ENCODE measurements around the gene VIPR1. TPM values are rescaled to one million over a fixed set of nuclear protein-coding genes. Genes with fewer than 3 reads are reported as not detected.
A peak's percentile ranks its signal among the peaks of the same experiment; 100 is the strongest.

The VIPR1 gene
- total RNA-seq, 1 donor from 2014 or later = 184 TPM

DNA sequence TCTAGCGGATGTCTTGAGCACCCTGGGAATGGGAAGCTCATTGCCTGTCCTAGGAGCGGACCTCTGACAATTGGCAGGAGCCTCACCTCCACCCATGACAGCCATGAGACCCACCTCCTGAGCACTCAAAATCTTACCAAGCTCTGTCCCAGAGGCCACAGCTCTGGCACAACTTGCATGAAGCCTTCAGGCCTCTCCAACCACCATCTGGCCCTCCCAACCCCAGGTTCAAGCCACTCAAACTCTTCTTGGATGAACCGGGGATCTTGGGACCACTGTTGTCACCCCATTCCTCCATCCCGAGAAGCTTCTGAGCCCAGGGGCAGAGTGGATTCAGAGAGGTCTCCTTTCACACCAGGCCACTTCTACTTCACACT lies 1.5 kb downstream of the VIPR1 start:
- Histone ChIP-seq H3K4me1 (peaks cover 27% of the 10 kb centered on the region), H3K4me3 (peak overlapping the region; percentile 60), H3K36me3 (no peaks in the 10 kb centered on the region), H3K27me3 (no peaks in the 10 kb centered on the region), H3K9me3 (no peaks in the 10 kb centered on the region), H3K27ac (peak overlapping the region; percentile 76)
- intact Hi-C loops (cut with DNase I) = loop anchor here (5.0 kb wide), 1 partner anchor 43 kb away; no protein-coding TSS in a partner anchor
- TF ChIP-seq, protein P1, sequence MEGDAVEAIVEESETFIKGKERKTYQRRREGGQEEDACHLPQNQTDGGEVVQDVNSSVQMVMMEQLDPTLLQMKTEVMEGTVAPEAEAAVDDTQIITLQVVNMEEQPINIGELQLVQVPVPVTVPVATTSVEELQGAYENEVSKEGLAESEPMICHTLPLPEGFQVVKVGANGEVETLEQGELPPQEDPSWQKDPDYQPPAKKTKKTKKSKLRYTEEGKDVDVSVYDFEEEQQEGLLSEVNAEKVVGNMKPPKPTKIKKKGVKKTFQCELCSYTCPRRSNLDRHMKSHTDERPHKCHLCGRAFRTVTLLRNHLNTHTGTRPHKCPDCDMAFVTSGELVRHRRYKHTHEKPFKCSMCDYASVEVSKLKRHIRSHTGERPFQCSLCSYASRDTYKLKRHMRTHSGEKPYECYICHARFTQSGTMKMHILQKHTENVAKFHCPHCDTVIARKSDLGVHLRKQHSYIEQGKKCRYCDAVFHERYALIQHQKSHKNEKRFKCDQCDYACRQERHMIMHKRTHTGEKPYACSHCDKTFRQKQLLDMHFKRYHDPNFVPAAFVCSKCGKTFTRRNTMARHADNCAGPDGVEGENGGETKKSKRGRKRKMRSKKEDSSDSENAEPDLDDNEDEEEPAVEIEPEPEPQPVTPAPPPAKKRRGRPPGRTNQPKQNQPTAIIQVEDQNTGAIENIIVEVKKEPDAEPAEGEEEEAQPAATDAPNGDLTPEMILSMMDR (IDR thresholded peaks at IDR 0.05) = no peak
- no peak for ATAC-seq
- peak; percentile 21 for DNase-seq

DNA sequence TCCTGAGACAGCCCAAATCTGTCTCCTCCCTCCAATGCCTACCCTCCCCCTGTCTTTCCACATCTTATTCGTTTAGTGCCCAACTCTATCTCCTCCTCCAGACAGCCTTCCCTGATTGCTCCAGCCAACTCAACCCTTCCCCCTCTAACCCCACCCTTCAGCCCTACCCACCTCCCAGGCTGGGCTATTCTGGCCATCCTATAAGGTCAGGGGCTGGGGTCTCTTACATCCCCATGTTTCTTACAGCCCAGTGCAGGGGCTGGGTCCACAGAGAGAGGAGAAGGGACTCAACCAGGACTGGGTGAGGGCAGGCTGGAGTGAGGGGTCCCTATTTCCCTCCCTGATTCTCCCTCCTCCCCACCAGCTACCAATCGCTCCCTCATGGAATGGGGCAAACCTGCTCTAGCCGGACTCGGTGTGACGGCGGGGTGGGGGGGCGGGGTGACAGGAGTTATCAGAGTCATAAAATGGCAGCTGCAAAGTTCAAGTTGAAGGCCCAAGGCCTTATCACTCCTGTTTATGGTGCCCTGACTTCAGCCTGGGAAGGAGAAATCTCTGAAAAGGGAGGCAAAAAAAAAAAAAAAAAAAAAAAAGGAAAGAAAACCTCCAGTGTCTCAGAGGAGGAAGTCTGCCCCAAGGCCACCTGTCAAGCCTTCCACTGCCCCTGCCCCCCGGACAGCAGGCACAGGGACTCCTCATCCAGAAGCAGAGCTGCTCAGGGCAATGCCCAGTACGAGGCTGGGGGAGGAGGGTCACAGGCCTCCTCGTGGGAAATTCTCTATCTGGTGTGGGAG lies 2.1 kb downstream of the VIPR1 start:
- TF ChIP-seq, protein P1 (IDR thresholded peaks at IDR 0.05) = no peak
- H3K27ac ChIP-seq = peak overlapping the region; percentile 76
- H3K9me3 ChIP-seq = no peaks in the 10 kb centered on the region
- no peaks in the 10 kb centered on the region for H3K36me3 ChIP-seq
- ATAC-seq (no peak), DNase-seq (peak; percentile 40)
- peaks cover 27% of the 10 kb centered on the region for H3K4me1 ChIP-seq
- H3K4me3 ChIP-seq = peak overlapping the region; percentile 60
- no peaks in the 10 kb centered on the region for H3K27me3 ChIP-seq
- intact Hi-C loops (cut with DNase I) = loop anchor here (5.0 kb wide), 1 partner anchor 43 kb away; no protein-coding TSS in a partner anchor

DNA sequence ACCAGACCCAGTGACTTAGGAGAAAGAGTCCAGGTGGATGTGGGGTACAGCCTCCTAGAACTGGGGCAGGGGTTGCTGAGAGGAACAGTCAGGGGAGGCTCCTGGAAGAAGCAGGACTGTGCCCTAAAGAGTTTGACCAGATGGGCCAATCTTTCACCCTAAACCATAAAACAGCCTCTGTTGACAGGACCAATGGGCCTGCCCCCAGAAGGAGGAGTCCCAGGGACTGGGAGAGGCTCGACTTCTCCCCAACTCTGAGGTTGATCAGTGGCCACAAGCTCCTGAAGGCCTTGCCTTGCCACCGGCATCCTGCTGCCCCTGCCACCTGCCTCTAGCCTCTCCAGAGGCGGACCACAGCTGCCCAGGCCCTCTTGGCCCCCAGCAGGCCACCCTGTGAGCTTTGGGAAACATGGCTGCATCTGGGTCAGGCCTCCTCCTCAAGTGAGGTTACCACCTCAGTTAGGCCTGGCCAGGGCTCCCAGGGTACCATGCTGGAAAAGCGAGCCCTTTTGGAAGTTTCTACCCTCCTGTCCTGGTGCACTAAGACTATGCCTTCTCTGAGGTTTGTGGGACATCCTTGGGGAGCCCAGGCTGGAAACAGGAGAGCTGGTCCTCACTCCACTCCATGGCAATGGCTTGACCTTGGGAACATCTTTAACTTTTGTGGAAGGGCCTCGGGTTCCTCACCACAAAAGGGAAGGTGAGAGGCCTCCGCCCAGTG lies 2.8 kb downstream of the VIPR1 start:
- H3K27me3 ChIP-seq = no peaks in the 10 kb centered on the region

DNA sequence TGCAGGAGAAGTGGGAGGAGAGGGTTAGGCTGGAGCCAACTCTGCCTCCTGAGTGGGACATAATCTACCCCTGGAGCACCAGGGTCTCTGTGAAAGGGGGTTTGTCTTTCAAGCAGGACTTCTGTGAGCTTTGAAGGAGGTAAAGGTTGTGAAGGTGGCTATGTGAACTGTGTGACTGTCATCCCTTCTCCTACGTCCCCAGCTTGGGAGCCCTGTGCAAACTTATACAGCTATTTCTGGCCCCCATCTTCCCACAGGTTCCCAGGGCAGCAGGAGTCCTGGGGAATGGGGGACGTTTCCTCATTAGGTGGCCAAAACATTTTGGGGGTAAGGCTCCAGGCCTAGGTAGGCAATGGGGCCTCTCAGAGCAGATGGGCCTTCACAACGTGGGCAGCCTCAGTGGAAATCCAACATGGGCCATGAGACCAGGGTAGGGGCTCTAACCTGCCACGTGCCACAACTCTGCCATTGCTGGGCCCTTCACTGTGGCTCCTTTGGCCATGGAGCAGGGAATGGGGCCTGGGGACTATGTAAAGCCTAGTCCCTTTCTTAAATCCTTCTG lies 3.5 kb downstream of the VIPR1 start:
- intact Hi-C loops (cut with DNase I) = no loop called here
- Histone ChIP-seq H3K27me3 (no peaks in the 10 kb centered on the region), H3K36me3 (no peaks in the 10 kb centered on the region), H3K4me3 (no peak overlapping the region), H3K9me3 (no peaks in the 10 kb centered on the region), H3K27ac (peak overlapping the region; percentile 76), H3K4me1 (peaks cover 32% of the 10 kb centered on the region)
- TF ChIP-seq, protein P1 (IDR thresholded peaks at IDR 0.05) = no peak
- ATAC-seq (no peak), DNase-seq (peak; percentile 38)

More for the DNA sequence above, 2.8 kb downstream of the VIPR1 start:
- Histone ChIP-seq H3K27ac (peak overlapping the region; percentile 76), H3K36me3 (no peaks in the 10 kb centered on the region), H3K4me1 (peaks cover 27% of the 10 kb centered on the region), H3K9me3 (no peaks in the 10 kb centered on the region), H3K4me3 (peak overlapping the region; percentile 60)
- no peak for ATAC-seq
- peak; percentile 59 for DNase-seq
- TF ChIP-seq, protein P1 (IDR thresholded peaks at IDR 0.05) = no peak
- intact Hi-C loops (cut with DNase I) = no loop called here

GRCh38 chr3:42507252-42507651 lies 4.8 kb downstream of the VIPR1 start:
- DNase-seq (peak; percentile 63), ATAC-seq (peak; percentile 56)
- Histone ChIP-seq H3K27ac (peak overlapping the region; percentile 51), H3K27me3 (no peaks in the 10 kb centered on the region), H3K9me3 (no peaks in the 10 kb centered on the region), H3K36me3 (no peaks in the 10 kb centered on the region), H3K4me3 (no peak overlapping the region), H3K4me1 (peaks cover 24% of the 10 kb centered on the region)
- TF ChIP-seq, protein P1 (IDR thresholded peaks at IDR 0.05) = no peak
- intact Hi-C loops (cut with DNase I) = no loop called here
